ENCODE measurements around the gene CLIP2.
"Not testable (repeated sequence)": the region's sequence is repeated elsewhere in the genome, so short reads cannot be mapped to it uniquely, and the experiment has no call there.

Gene CLIP2

DNA sequence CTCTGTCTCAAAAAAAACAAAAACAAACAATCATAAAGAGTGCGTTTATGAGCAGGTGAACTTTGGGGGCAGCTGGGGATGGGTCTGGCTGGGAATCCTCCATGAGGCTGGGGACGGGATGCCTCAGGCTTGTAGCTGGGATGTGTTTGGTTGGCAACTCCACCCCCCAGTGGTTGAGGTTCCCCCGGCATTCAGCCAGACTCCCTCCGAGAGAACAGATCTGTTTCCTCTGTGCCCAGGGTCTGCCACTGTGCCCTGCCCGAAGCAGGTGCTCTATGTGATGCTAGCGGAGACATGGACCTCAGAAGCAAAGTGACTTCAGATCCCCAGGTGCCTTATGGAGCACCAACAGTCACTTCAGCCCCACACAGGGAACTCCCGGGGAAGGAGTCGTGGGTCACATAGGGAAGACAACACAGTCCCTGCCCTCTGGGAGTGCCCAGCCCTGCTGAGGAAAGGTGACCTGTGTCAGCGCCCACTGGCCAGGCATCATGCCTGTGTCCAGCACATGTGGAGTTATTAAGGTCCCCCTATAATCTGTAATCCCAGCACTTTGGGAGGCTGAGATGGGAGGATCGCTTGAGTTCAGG lies 135.2 kb downstream of the CLIP2 start:
- TF ChIP-seq CTCF (IDR thresholded peaks at IDR 0.05; ENCODE audit: insufficient read depth, missing control alignments): no peak
- FAIRE-seq: no peak

DNA sequence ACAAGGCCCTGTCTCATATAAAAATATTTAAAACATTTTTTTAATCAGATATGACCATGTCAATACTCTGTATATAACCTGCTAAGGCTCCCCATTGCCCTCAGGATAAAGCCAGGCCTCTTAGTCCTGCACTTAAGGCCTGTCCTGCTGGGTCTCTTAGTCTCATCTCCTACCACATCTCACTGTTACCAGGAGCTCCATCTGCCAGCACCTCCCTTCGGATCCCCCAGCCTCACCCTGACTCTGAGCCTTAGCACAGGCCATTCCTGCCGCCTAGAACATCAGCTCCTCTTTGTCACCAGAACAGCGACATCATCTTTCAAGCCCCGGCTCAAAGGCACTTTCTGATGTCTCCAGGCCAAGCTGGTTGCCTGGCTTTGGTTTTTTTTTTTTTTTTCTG lies 138.8 kb downstream of the CLIP2 start:
- no peak for TF ChIP-seq CTCF (IDR thresholded peaks at IDR 0.05; ENCODE audit: insufficient read depth, missing control alignments)
- no peak for DNase-seq (ENCODE audit: insufficient read length, low spot score)
- no peak for FAIRE-seq

More for the DNA sequence above, 135.2 kb downstream of the CLIP2 start:
- DNase-seq (ENCODE audit: insufficient read length, low spot score): no peak

DNA sequence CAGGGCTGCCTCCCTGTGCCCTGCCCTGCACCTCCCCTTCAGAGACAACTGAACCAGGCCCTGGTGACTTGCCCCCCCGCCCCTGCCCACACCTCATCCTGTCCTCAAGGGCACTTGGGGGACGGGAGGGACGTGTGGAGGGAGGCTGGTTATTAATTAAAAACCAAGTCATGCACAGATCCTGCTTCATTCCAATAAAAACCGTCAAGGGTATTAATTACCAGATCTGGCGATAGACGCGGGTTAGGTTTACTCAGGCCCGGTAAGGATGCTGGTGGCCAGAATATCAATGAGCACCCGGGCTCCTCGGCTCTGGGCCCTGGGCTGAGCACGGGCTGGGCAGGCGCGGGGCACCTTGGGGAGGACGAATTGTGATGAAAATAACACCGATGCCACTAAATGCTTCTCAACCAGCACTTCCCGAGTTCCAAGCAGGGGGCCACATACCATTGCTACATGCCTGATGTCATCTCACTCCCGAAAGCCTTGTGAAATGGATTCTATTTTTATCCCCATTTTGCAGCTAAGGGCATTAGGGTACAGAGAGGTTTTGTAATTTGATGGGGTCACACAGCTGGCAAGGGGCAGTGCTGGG lies 140.0 kb downstream of the CLIP2 start:
- DNase-seq (ENCODE audit: insufficient read length, low spot score): no peak
- FAIRE-seq: no peak
- TF ChIP-seq CTCF (IDR thresholded peaks at IDR 0.05; ENCODE audit: insufficient read depth, missing control alignments): no peak

DNA sequence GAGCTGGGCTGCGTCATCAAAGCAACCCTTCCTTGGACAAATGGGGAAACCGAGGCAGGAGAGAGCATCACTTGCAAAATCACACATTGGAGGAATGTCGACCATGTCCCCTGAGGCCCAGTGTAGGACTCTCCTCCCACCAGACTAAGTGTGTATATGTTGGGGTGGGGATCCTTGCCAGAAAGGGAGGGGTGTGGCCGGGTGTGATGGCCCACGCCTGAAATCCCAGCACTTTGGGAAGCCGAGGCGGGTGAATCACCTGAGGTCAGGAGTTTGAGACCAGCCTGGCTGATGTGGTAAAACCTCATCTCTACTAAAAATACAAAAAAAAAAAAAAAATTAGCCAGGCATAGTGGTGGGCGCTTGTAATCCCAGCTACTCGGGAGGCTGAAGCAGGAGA lies 141.2 kb downstream of the CLIP2 start:
- FAIRE-seq; DNase-seq (ENCODE audit: insufficient read length, low spot score): not testable (repeated sequence)

GRCh38 chr7:74430961-74431466 lies 141.8 kb downstream of the CLIP2 start:
- DNase-seq (ENCODE audit: insufficient read length, low spot score) (no peak), FAIRE-seq (no peak)
- no peak for TF ChIP-seq CTCF (IDR thresholded peaks at IDR 0.05; ENCODE audit: insufficient read depth, missing control alignments)

DNA sequence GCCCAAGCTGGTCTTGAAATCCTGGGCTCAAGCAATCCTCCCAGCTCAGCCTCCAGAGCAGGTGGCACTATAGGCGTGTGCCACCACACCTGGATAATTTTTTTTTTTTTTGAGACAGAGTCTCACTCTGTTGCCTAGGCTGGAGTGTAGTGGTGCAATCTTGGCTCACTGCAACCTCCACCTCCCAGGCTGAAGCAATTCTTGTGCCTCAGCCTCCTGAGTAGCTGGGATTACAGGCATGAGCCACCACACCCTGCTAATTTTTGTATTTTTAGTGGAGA lies 148.0 kb downstream of the CLIP2 start:
- DNase-seq (ENCODE audit: insufficient read length, low spot score); FAIRE-seq: not testable (repeated sequence)

GRCh38 chr7:74438327-74438726 lies 149.1 kb downstream of the CLIP2 start:
- DNase-seq (ENCODE audit: insufficient read length, low spot score): no peak
- no peak for FAIRE-seq
- no peak for TF ChIP-seq CTCF (IDR thresholded peaks at IDR 0.05; ENCODE audit: insufficient read depth, missing control alignments)

DNA sequence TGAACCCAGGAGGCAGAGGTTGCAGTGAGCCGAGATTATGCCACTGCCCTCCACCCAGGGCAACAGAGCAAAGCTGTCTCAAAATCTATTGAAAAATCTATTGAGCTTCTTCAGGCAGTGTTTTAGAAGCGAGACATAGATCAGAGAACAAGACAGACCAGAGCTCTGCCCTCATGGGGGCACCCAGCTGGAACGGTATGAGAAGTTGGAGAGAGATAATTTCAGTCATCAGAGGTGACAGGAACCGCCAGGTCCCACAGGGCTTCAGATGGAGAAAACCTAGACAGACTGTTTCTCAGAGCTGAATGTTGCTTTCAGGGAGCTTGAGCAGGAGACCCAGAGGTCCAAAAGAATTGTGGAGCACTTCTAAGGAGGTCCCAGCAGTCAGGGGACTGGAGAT lies 150.3 kb downstream of the CLIP2 start:
- FAIRE-seq (no peak), DNase-seq (ENCODE audit: insufficient read length, low spot score) (no peak)
- no peak for TF ChIP-seq CTCF (IDR thresholded peaks at IDR 0.05; ENCODE audit: insufficient read depth, missing control alignments)

GRCh38 chr7:74440143-74440542 lies 150.9 kb downstream of the CLIP2 start:
- FAIRE-seq; DNase-seq (ENCODE audit: insufficient read length, low spot score): not testable (repeated sequence)

Data from D721Med (cell line).